Measurements from ENCODE around the gene GPS1.

DNA sequence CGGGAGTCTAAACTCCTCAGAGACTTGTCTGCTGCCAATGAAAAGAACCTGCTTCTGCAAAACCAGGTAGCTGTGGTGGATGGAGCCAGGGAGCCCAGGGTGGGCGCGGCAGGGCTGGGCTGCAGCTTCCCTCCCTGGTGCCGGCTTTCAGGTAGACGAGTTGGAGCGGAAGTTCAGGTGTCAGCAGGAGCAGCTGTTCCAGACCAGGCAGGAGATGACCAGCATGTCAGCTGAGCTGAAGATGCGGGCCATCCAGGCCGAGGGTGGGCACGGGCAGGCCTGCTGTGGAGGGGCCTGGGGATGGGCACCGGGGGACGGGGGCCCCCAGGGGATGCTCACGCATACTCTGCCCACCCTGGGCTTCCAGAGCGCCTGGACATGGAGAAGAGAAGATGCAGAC lies 23.5 kb upstream of the GPS1 start:
- no peak for TF ChIP-seq POLR2A (IDR thresholded peaks at IDR 0.05)
- no peak for TF ChIP-seq CTCF (IDR thresholded peaks at IDR 0.05)
- TF ChIP-seq POLR2AphosphoS5 (IDR thresholded peaks at IDR 0.05; ENCODE audit: insufficient read depth in 1 of 2, low read depth in 1 of 2): no peak

Measured in vagina (tissue), 2 donors.